ENCODE results near the gene TLX2. TPM values are rescaled to one million over a fixed set of nuclear protein-coding genes. Genes with fewer than 3 reads are reported as not detected.

The TLX2 gene
- polyA plus RNA-seq, 3 donors = 0.06 TPM; not detected in 2

DNA sequence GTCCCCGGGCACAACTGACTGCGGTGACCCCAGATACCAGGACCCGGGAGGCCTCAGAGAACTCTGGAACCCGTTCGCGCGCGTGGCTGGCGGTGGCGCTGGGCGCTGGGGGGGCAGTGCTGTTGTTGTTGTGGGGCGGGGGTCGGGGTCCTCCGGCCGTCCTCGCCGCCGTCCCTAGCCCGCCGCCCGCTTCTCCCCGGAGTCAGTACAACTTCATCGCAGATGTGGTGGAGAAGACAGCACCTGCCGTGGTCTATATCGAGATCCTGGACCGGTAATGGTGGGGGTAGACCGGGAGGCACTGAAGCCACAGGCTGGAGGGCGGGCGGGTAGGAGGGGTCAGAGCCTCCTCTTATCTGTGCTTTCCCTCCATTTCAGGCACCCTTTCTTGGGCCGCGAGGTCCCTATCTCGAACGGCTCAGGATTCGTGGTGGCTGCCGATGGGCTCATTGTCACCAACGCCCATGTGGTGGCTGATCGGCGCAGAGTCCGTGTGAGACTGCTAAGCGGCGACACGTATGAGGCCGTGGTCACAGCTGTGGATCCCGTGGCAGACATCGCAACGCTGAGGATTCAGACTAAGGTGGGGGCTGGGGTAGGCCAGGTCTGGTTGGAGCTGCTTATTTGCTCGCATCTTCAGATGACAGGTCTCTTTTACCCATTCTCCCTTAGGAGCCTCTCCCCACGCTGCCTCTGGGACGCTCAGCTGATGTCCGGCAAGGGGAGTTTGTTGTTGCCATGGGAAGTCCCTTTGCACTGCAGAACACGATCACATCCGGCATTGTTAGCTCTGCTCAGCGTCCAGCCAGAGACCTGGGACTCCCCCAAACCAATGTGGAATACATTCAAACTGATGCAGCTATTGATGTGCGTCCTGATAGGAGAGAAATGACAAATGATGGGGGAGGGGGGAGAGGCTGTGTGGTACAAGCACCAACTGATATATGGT, 16.3 kb downstream of the TLX2 start:
- no peak for DNase-seq (ENCODE audit: low read depth in 3 of 3, low spot score in 2 of 3)

DNA sequence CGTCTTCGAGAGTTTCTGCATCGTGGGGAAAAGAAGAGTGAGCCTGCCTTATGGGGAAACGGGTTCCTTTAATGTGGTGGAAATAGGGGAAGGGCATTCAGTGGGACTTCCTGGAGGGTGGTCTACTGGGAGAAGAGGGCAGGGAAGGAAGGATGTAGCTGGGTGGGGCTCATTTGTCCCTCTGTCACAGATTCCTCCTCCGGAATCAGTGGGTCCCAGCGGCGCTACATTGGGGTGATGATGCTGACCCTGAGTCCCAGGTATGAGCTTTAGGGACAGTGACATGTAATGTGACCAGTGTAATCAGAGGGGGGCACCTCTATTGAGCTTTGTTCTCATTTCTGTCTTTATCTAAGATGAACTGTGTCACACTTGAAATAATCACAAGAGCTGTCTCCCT, 17.4 kb downstream of the TLX2 start:
- DNase-seq (ENCODE audit: low read depth in 3 of 3, low spot score in 2 of 3) = no peak

DNA sequence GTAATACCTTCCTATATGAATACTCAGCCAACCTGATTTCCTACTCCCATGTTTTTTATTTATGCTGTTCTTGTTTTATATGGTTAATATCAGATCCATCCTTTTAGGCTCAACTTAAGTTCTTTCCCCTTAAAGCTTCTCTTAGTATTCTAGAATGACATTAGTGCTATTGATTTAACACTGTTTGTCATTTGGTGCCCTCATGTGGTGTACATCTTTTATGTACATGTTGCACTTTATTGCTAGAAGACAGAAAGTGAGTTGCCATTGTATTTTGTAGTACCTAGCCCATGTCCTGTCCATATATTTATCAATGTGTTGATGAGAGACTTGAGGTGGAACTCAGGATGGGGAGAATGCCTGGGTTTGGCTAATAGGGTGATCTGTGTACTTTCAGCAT, 18.0 kb downstream of the TLX2 start:
- DNase-seq (ENCODE audit: low read depth in 3 of 3, low spot score in 2 of 3) = no peak

DNA sequence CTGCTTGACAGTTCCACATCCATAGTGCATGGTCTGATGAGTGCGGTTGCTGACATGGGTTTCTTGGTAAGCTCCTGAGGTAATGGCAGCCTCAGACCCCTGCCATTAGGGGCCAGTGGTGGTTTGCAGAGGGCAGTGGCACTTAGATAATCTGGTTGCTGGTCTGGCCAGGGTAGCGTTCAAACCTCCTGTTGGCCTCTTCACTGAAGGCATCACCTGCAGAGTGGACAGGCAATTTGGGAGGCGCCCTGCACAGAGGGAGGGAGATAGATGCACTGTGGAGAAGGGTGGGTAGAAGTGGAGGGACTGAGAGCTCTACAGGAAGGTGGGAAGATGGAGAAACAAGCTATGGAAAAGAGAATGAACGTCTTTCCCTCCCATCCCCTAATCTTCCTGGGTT, 19.2 kb downstream of the TLX2 start:
- no peak for DNase-seq (ENCODE audit: low read depth in 3 of 3, low spot score in 2 of 3)

DNA sequence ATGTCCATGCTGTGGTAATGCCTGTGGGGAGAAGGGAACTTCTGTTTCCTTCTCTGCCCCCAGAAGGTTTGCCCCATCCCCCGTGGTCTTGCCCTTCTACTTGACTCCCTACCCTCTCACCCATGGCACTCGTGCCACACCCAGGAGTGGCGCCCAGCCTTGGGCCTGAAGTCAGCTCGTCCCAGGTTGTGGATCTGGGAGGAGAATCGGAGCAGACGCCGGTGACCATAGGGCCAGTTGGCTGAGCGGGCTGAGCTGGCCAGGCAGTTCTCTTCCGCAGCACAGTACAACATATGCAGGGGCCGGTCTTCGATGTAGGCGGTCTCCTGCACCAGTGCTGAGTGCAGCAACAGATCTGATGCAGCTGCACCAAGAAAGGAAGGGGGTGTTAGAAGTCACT, 20.2 kb downstream of the TLX2 start:
- no peak for DNase-seq (ENCODE audit: low read depth in 3 of 3, low spot score in 2 of 3)

DNA sequence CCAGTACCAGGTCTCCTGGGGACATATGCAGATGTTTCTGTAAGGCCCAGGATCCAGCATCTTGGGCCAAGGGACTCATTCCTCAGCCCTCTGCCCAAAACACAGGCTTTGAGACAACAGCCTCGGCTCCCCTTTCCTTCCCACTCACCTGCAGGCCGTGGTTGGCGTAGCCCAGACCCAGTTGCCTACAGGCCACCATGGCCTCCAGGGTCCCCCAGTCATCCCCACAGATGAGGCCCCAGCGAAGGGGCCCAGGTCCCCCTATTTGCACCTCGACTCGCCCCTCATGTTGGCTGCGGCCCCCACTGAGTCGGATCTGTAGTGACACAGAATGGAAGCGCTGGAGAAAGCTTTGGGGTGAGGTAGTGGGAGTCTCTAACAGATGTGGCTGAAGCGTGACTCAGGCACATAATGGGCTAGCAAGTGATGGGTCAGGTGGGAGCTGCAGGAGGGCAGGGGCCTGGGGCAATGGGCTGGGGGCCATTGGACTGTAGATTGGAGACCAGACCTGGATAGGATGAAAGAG, 21.3 kb downstream of the TLX2 start:
- no peak for DNase-seq (ENCODE audit: low read depth in 3 of 3, low spot score in 2 of 3)

DNA sequence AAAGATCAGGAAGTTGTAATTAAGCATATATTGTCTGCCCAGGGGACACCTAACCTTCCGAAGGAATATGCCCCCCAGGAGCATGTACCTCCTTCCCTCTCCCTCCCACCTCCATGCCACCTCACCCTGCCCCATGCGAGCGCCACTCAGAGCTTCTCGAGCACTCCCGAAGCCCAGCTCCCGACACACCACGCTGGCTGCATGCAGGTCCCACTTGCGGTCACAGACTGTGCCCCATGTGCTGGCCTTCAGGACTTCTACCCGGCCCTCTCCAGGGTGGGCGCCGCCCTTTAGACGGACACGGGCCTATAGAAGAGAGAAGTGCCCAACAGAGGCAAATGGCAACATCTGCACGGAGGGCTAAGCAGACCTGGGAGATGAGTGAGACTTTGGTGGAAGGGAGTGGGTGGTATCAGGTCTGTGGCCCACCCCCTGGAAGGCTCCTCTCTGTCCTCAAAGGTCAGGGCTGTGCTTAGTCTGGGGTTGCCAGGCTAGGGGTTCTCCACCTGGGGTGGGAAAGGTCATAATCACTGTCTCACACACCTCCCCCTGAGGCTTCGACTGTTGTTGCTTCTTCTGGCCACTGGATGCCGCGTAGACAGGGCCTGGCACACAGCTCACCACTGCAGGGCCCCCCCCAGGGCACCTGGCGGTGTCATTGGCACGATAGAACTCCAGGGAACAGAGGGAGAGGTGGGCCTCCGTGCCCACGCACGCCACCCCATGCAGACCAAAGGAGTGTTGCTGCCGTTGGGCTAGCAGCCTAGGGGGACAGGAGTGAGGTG, 22.1 kb downstream of the TLX2 start:
- no peak for DNase-seq (ENCODE audit: low read depth in 3 of 3, low spot score in 2 of 3)

DNA sequence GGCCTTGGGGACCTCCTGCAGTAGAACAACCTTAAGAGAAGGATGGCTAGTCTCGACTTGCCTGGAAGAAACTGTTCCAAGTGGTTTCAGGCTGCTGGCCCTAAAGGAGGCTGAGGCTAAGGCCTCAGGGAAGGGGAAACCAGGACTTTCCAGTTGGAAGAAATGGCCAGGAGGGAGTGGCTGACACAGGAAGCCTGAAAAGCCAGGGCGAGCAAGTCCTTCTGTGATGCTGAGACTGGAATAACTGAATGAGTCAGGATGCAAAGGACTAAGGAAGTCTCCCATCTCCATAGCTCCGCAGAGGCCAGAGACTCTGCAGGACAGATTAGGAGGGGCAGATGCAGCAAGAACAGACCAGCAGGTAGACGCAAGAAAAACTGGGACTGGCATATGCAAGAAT, 22.9 kb downstream of the TLX2 start:
- DNase-seq (ENCODE audit: low read depth in 3 of 3, low spot score in 2 of 3) = no peak

DNA sequence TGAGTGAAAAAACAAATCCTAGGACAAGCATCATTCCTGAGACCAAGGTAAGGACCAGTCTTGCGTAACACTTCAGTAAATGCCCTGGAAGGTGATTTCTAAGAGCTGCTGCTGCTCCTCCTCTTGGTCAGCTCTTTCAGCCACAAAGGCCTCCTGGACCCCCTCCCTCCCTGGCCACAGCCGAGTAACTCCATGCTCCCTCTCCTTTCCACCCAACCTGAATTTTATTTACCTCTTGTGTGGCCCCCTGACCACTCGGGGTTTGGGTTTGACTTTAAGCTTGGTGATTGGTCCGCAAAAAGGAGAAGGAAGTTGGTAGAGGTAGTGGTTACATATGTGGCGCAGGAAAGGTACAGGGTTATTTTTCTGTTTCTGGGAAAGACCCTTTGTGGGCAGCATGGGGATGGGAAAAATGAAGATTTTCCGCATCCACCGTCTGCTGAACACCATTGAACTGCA, 24.7 kb downstream of the TLX2 start:
- no peak for DNase-seq (ENCODE audit: low read depth in 3 of 3, low spot score in 2 of 3)

DNA sequence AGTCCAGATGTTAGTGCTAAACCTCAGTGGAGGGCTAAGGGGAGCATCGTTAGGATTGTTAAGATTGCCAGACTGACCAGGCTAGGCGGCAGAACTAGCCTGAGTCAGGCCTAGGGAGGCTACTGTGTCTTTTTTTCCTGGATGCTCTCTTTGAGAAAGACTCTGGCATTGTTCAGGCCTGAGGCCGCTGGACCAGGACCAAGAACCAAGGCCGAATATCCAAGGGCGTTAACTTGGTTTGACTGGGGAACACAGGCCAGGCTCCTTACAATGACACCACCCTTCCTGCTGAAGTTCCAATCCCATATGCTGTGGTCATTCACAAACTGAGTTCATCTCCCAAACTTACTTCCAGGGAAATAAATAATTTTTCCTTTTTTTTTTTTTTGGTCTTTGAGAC, 26.0 kb downstream of the TLX2 start:
- no peak for DNase-seq (ENCODE audit: low read depth in 3 of 3, low spot score in 2 of 3)

DNA sequence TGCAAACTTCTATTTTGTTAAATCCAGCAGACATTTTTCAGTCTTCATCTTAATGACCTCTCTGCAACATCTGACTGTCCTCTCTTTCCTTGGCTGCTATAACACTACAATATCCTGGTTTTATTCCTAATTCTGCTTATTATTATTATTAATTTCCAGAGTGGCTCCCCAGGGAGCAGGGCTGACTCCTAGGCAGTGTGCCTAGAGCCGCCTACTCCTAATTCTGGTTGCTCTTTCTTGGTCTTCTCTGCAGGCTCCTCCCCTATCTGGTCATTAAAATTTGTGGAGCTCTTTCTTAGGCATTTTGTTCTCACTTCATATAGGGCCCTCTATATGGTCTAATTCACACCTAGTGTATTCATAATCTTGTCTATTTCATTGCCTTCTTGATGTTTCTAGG, 28.7 kb downstream of the TLX2 start:
- no peak for DNase-seq (ENCODE audit: low read depth in 3 of 3, low spot score in 2 of 3)

DNA sequence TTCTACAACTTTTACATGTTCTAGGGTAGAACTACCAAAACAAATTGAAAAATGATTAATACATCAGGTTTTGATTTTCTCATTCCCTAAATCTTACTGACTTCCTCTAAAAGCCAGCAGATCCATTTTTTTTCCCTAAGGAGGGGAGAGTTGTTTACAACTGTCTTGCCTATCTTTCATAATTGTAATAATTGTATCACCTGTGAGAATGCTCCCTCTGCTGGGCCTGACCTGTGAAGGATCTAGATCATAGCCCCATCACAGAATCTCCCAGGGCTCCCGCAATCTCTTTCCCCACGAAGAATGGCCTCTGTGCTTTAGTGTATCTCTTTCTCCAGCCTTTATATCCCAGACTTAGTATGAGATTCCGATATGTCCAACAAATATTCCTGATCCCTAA, 30.4 kb downstream of the TLX2 start:
- no peak for DNase-seq (ENCODE audit: low read depth in 3 of 3, low spot score in 2 of 3)

DNA sequence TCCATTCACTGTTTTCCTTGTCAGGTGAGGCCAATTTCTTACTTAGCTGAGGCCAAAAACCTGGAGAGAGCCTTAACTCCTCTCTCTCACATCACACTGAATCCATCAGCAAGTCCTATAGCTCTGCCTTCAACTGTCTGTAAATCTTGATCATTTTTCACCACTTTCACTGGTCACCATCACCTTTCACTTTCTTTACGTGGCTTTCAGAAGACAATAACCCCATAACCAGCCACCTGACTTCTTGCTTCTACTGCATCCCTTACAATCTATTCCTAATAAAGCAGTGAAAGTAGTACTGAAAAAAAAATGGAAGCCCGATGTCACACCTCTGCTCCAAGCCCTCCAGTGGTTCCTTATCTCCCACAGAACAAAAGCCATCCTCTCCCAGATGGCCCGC, 31.8 kb downstream of the TLX2 start:
- DNase-seq (ENCODE audit: low read depth in 3 of 3, low spot score in 2 of 3) = no peak

DNA sequence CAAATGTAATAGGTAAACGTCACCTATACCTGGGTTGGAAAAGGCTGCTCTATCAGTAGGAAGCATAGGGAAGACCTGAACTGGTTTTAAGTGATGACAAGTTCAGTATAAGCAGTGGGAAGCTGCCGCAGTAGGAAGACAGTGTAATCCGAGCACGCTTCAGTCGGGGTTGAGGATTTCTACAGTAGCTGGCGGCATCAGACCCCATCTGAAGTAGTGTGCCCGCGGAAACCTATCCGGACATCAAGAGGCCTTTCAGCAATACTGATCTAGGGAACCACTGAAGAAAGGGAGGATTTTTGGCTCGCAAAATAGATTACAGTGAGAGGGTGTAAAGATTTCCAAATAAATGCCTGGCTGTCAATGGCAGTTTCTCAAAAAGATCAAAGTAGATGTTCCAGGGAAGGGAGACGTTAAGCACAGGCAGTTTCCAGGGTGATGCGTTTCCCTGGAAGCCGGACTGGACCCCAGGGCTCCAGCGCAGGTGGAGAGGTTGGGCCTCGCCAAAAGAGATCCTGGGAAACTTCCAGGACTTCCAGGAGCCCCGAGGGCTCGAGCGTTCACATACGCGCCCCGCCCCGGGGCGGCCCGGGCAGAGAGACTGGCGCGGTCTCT, 34.1 kb downstream of the TLX2 start:
- DNase-seq (ENCODE audit: low read depth in 3 of 3, low spot score in 2 of 3) = no peak

DNA sequence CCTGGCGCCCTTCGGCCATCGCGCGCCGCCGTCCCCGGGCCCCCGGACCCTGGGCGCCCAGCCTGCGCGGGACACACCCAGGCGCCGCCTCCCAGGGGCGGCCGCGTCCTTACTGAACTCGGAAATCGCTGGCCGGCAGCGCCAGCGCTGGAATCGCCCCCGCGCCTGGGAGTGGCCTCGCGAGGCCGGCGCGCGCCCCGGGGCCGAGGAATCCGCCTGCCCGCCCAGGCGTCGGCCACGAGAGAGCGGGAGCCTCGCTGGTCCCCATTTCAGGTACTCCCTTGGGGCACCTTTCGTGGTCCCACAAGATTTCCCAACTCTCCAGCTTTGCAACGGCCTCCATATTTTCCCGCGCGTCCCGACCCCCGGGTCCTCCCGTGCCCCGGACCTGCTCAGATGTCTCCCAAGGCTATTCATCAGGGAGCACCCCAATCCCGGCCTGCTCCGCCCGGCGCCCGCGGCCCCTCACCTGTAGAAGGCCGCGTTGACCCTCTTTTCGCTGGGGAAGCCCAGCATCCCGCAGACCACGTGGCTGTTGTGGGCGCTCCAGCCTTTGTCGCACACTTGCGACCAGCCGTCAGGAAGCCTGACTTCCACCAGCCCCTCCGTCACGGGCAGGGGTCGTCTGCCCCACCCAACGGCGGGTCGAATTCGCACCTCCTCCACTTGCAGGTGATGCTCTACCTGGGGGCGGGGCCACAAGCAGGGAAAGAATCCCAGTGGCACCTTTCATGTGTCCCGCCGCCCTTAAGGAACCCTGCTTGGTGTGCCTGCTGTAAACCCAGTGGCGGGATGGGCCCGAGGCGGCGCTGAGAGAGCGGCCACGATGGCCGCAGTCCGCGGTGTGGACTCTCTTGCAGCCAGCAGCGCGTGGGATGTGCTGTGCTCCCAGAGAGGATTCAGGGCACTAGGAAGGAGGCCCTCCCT, 34.9 kb downstream of the TLX2 start:
- no peak for DNase-seq (ENCODE audit: low read depth in 3 of 3, low spot score in 2 of 3)

DNA sequence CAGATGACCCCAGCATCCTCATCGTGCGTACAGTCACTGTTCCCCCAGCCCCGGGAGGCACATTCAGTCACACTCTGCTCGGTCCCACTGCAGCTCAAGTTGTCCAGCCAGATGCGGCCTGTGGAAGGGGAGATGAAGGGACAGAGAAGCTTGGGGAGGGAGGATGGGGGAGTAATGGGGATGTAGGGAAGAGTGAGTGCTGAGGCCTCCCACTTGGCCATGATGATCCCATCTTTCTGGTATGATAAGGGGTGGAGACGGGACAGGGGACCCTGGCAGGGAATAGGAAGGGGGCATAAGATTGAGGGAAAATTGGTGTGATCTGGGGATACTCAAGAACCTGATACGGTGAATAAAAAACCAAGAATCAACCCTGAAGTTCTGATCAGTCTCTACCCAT, 36.0 kb downstream of the TLX2 start:
- no peak for DNase-seq (ENCODE audit: low read depth in 3 of 3, low spot score in 2 of 3)

DNA sequence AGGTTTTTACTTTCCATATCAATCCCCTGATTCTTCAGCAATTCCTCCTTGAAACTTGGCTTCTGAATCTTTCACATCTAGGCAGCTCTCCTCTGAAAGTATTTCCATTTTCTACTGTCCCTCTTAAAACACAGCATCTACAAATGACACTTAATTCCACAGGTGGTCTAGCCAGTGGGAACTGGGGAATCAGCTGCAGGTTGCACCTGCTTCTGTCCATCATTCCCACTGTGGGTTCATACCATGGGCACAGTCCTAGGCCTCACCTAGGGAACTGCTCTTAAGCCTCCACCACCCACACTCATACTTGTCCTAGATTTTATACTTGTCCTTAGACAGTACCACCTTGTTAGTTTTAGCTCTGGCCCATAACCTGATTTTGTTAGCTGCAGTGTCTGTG, 37.3 kb downstream of the TLX2 start:
- DNase-seq (ENCODE audit: low read depth in 3 of 3, low spot score in 2 of 3) = no peak

DNA sequence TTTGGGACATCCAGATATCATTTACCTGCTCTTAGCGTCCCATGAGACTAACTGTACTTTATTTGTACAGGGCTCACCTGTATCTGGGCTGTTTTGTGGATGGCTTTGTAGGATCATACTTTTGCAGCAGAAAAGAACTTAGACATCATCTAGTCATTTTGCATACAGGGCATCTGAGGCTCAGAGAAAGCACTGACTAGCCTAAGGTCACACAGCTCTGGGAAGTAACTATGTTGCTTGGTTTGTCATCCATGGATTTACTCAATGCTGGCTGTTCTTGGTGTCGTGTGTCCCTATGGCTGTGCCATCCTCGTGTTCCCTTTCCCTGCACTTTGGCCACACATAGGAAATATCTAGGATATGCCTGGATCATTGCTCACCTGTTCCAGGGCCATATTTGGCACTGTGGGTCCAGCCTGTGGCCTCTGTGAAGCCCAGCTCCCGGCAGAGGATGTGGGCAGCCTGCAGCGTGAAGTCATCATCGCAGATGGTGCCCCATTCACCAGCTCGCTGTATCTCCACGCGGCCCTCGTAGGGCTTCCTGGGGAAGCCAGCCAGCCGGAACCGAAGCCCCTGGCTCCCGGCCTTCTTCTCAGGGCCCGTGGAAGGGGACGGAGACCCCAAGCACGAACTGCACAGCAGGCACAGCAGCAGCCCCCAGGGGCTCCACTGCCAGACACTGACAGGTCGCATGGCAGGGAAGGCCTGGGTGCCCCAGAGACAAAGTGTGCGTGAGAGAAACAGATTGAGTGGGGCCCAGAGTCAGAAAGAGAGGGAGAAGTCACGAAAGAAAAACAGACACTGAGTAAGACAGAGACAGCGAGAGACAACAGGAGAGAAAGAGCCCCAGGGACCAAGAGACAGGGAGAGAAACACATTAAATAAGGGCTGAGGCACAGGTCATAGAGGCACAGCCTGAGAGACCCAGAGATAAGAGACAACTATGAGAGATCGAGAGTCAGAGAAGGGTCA, 38.0 kb downstream of the TLX2 start:
- DNase-seq (ENCODE audit: low read depth in 3 of 3, low spot score in 2 of 3) = no peak
